SK-N-SH (cell line): ENCODE measurements around the gene COL4A3.

ENCODE experiments used
- CTCF ChIP-seq: fragments of 200-600 bp; sonication (generic); IDR thresholded peaks from 2 replicates; pipeline ENCODE4 v1.6.1; 2017; ENCODE audit warnings: antibody characterized with exemption, mild to moderate bottlenecking, moderate library complexity
- EP300 ChIP-seq, 2 experiments: IDR thresholded peaks; 2 replicates each; pipeline versions ENCODE4 v1.4.0 to v1.6.1; 2012; ENCODE audit warnings: borderline replicate concordance in 1 of 2, low read depth in 1 of 2, low read length in 1 of 2
- EZH2phosphoT487 ChIP-seq: fragments of 200-600 bp; sonication (generic); IDR thresholded peaks from 2 replicates; pipeline ENCODE4 v1.6.1; 2017; ENCODE audit warnings: low read depth, mixed run types, mild to moderate bottlenecking, antibody characterized with exemption, moderate library complexity, borderline replicate concordance
- FOXJ3 ChIP-seq: sonication (generic); formaldehyde crosslinking; IDR thresholded peaks from 2 replicates; pipeline ENCODE4 v1.5.1; 2020; ENCODE audit warnings: mild to moderate bottlenecking, missing genetic modification reagents
- MEF2A ChIP-seq: IDR thresholded peaks from 2 replicates; pipeline ENCODE4 v1.4.0; 2012; ENCODE audit warnings: low read depth, borderline replicate concordance
- RFX5 ChIP-seq: IDR thresholded peaks from 2 replicates; pipeline ENCODE4 v1.6.1; 2012; ENCODE audit warnings: mild to moderate bottlenecking, improper control_type of control experiment, low read length
- RXRA ChIP-seq: IDR thresholded peaks from 2 replicates; pipeline ENCODE4 v1.4.0; 2012; ENCODE audit warnings: low read depth, mild to moderate bottlenecking, borderline replicate concordance
- SIN3A ChIP-seq: IDR thresholded peaks from 2 replicates; pipeline ENCODE4 v1.6.1; 2012; ENCODE audit warnings: low read depth, mild to moderate bottlenecking, low read length, moderate library complexity, borderline replicate concordance
- SMC3 ChIP-seq: IDR thresholded peaks from 2 replicates; pipeline ENCODE4 v1.6.1; 2012; ENCODE audit warnings: low read depth, low read length, improper control_type of control experiment
- TAF1 ChIP-seq: IDR thresholded peaks from 2 replicates; pipeline ENCODE4 v1.6.1; 2012; ENCODE audit warnings: low read depth, mild to moderate bottlenecking, low read length, moderate library complexity, borderline replicate concordance
- TEAD4 ChIP-seq: IDR thresholded peaks from 2 replicates; pipeline ENCODE4 v1.4.0; 2012; ENCODE audit warnings: mild to moderate bottlenecking, borderline replicate concordance; ENCODE audit not compliant: insufficient read depth
- TF ChIP-seq, protein P1 (sequence below): IDR thresholded peaks from 2 replicates; pipeline ENCODE4 v1.4.0; 2012; ENCODE audit warnings: low read depth, borderline replicate concordance
- TF ChIP-seq, protein P2 (sequence below): IDR thresholded peaks from 2 replicates; pipeline ENCODE4 v1.4.0; 2012; ENCODE audit warnings: low read depth

DNA sequence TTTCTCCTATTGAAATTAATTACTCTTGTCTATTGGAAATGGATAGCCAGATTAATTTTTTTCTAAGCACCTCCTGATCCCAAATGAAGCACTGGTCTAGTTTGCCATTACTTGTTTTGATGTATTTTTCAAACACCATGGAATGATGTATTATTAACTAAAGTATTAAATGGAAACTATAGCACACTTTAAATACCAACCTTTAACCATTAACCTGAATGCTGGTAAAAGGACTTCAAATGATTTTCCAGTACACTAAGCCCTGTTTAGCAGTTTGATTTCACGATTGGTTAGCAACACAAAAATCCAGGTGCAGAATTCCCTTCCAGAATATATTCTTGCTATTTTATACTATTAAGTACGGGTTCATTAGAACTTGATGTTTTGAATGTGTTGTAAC lies 37.3 kb downstream of the COL4A3 start:
- no peak for TF ChIP-seq CTCF
- TF ChIP-seq SIN3A: no peak
- TF ChIP-seq MEF2A: no peak
- TF ChIP-seq TAF1: no peak
- TF ChIP-seq EZH2phosphoT487: no peak
- TF ChIP-seq, protein P1, sequence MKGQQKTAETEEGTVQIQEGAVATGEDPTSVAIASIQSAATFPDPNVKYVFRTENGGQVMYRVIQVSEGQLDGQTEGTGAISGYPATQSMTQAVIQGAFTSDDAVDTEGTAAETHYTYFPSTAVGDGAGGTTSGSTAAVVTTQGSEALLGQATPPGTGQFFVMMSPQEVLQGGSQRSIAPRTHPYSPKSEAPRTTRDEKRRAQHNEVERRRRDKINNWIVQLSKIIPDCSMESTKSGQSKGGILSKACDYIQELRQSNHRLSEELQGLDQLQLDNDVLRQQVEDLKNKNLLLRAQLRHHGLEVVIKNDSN: no peak
- TF ChIP-seq RFX5: no peak
- TF ChIP-seq, protein P2, sequence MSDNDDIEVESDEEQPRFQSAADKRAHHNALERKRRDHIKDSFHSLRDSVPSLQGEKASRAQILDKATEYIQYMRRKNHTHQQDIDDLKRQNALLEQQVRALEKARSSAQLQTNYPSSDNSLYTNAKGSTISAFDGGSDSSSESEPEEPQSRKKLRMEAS: no peak
- no peak for TF ChIP-seq EP300 (IDR thresholded peaks at IDR 0.05; ENCODE audit: borderline replicate concordance in 1 of 2, low read depth in 1 of 2, low read length in 1 of 2)
- no peak for TF ChIP-seq TEAD4
- TF ChIP-seq SMC3: no peak
- no peak for TF ChIP-seq RXRA
- no peak for TF ChIP-seq FOXJ3 (CRISPR knock-in tag)
